Activated CD4-positive, alpha-beta T cell treated with anti-CD3 and anti-CD28 coated beads for 36 hours (primary cell): Measurements from ENCODE around the gene GPC6. TPM values are rescaled to one million over a fixed set of nuclear protein-coding genes. Genes with fewer than 3 reads are reported as not detected.
"Not testable (repeated sequence)": the region's sequence is repeated elsewhere in the genome, so short reads cannot be mapped to it uniquely, and the experiment has no call there.

Experiments
- ATAC-seq: fragments of 200-7000 bp; cut with Tn5 transposase; one replicate; pipeline ENCODE4 v1.10.0; 2021; ENCODE audit warnings: mild to moderate bottlenecking, moderate library complexity
- CTCF ChIA-PET: fragments of 350-600 bp; sonication (Branson Sonifier 250); formaldehyde crosslinking; loops from one replicate; lab custom pipeline; 2021; ENCODE audit warnings: antibody characterized with exemption; lab: Charles Lee
- POLR2A ChIA-PET: fragments of 350-600 bp; sonication (Branson Sonifier 250); formaldehyde crosslinking; loops from one replicate; lab custom pipeline; 2021; ENCODE audit warnings: antibody characterized with exemption, inconsistent platforms; lab: Charles Lee
- DNase-seq: peaks from one replicate; pipeline ENCODE4 v3.0.0-alpha.2; 2020
- H3K27ac Mint-ChIP-seq: one replicate; pipeline ENCODE4 v1.8.0; 2021; ENCODE audit warnings: mixed read lengths
- H3K27me3 Mint-ChIP-seq: one replicate; pipeline ENCODE4 v1.8.0; 2021; ENCODE audit warnings: mixed read lengths
- H3K36me3 Mint-ChIP-seq: one replicate; pipeline ENCODE4 v1.8.0; 2021; ENCODE audit warnings: low read depth, mixed read lengths
- H3K4me1 Mint-ChIP-seq: one replicate; pipeline ENCODE4 v1.8.0; 2021; ENCODE audit warnings: mixed read lengths
- H3K4me3 Mint-ChIP-seq: one replicate; pipeline ENCODE4 v1.8.0; 2021; ENCODE audit warnings: mild to moderate bottlenecking, moderate library complexity, mixed read lengths
- H3K9me3 Mint-ChIP-seq: one replicate; pipeline ENCODE4 v1.8.0; 2021; ENCODE audit warnings: low read depth, mixed read lengths
- intact Hi-C, 2 experiments: fragments of 100-400 bp; cut with DNase I in 1 of 2; cut with micrococcal nuclease in 1 of 2; formaldehyde crosslinking; loops; one replicate each; pipeline versions ENCODE4 v1.14.2 to v1.15.1; 2022 to 2024; cut with DNase I, micrococcal nuclease
- total RNA-seq, 2 experiments: library from RNA; stranded (reverse); gene quantifications; one replicate each; pipeline ENCODE4 v1.2.3, GENCODE V29; 2021

GPC6 gene
- total RNA-seq, 2 experiments from 2014 or later = not detected

DNA sequence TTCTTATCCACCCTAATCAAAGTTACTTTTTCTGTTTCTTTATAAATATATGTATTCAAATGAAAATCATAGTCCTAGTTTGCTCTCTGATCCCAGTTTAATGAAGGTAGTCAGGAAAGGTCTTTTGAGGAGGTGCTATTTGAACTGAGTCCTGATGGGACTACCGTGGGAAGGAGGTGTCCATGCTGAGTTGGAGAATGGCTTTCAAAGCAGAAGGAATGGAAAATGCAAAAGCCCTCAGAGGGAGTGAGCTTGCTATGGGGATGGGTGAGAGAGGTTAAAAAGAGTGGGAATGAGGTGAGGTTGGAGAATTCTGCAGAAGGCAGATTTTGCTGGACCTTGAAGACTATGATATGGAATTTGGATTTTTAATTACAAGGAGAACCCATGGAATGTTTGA lies 193.6 kb downstream of the GPC6 start:
- no peaks in the 10 kb centered on the region for H3K36me3 Mint-ChIP-seq
- no peak for DNase-seq
- no peaks in the 10 kb centered on the region for H3K9me3 Mint-ChIP-seq
- ChIA-PET CTCF (no interaction called here), POLR2A (no interaction called here)
- no peaks in the 10 kb centered on the region for H3K4me1 Mint-ChIP-seq
- intact Hi-C loops = no loop called here
- no peak for ATAC-seq
- H3K4me3 Mint-ChIP-seq = no peak overlapping the region
- no peak overlapping the region for H3K27ac Mint-ChIP-seq
- H3K27me3 Mint-ChIP-seq = no peaks in the 10 kb centered on the region

GRCh38 chr13:93420887-93421286 lies 194.3 kb downstream of the GPC6 start:
- CTCF ChIA-PET = no interaction called here
- Mint-ChIP-seq H3K27ac (no peak overlapping the region), H3K4me1 (no peaks in the 10 kb centered on the region), H3K9me3 (no peaks in the 10 kb centered on the region), H3K4me3 (no peak overlapping the region), H3K36me3 (no peaks in the 10 kb centered on the region), H3K27me3 (no peaks in the 10 kb centered on the region)
- ATAC-seq (no peak), DNase-seq (no peak)
- POLR2A ChIA-PET = no interaction called here
- intact Hi-C loops = no loop called here

DNA sequence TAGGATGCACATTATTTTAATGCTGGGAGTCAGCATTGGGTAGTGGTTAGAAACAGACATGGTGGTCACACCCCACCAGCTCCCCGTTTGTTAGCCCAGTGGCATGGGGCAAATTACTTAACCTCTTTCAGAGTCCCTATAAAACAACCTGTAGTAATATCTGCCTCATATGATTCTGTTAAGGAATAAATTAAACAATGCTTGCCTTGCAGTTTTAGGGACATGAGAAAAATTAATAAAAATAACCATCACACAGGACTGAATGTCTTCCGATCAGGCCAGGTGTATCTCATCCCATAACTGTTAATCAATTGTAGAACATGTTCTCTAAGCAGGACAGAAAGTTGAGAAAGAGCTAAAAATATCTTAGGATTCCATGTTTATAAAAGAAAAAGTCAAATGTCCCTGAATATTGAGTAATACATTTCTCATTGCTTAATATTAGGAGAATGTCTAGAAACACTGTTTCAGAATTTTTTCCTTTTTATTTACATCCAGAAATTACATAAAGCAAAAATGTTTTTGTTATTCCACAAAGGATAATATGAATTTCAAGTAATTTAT lies 196.5 kb downstream of the GPC6 start:
- H3K27me3 Mint-ChIP-seq = no peaks in the 10 kb centered on the region
- intact Hi-C loops = no loop called here
- no peaks in the 10 kb centered on the region for H3K36me3 Mint-ChIP-seq
- H3K4me1 Mint-ChIP-seq = no peaks in the 10 kb centered on the region
- H3K4me3 Mint-ChIP-seq = no peak overlapping the region
- ChIA-PET POLR2A (no interaction called here), CTCF (no interaction called here)
- ATAC-seq (no peak), DNase-seq (no peak)
- no peaks in the 10 kb centered on the region for H3K9me3 Mint-ChIP-seq
- no peak overlapping the region for H3K27ac Mint-ChIP-seq

- ATAC-seq = no peak
- no peak overlapping the region for H3K4me3 Mint-ChIP-seq
- POLR2A ChIA-PET = no interaction called here
- CTCF ChIA-PET = no interaction called here
- no peak for DNase-seq
- no peaks in the 10 kb centered on the region for H3K9me3 Mint-ChIP-seq
- no peaks in the 10 kb centered on the region for H3K36me3 Mint-ChIP-seq
- H3K27ac Mint-ChIP-seq = no peak overlapping the region
- H3K4me1 Mint-ChIP-seq = no peaks in the 10 kb centered on the region
- no peaks in the 10 kb centered on the region for H3K27me3 Mint-ChIP-seq
- intact Hi-C loops = no loop called here
Measured at GRCh38 chr13:93425411-93425810, 198.8 kb downstream of the GPC6 start.

GRCh38 chr13:93430381-93430780 lies 203.8 kb downstream of the GPC6 start:
- intact Hi-C loops = no loop called here
- ChIA-PET CTCF (no interaction called here), POLR2A (no interaction called here)
- no peaks in the 10 kb centered on the region for H3K27me3 Mint-ChIP-seq
- H3K4me1 Mint-ChIP-seq = no peaks in the 10 kb centered on the region
- no peak overlapping the region for H3K4me3 Mint-ChIP-seq
- DNase-seq = no peak
- H3K27ac Mint-ChIP-seq = no peak overlapping the region
- H3K9me3 Mint-ChIP-seq = peaks cover 2% of the 10 kb centered on the region
- no peaks in the 10 kb centered on the region for H3K36me3 Mint-ChIP-seq
- no peak for ATAC-seq

DNA sequence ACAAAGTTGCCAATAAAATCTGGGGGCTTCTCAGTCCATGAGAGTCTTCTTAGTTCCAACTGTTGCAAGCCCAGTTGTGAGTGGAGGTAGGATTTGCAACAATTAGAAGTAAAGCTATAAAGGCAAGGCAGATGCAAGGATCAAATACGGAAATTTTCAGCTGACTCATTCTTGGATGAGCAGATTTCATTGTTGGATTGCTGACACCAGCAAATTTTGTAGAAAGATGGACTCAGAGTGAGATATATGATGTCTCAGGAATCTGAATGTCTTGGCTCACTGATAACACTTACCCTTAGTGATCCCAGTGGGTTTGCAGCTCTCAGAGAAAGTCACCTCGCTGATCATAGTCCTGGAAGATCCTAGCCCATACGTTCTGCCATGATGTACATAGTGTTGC lies 209.0 kb downstream of the GPC6 start:
- Mint-ChIP-seq H3K27ac (no peak overlapping the region), H3K9me3 (peaks cover 6% of the 10 kb centered on the region), H3K4me3 (no peak overlapping the region), H3K4me1 (no peaks in the 10 kb centered on the region), H3K27me3 (no peaks in the 10 kb centered on the region), H3K36me3 (no peaks in the 10 kb centered on the region)
- ATAC-seq = no peak
- CTCF ChIA-PET = no interaction called here
- no peak for DNase-seq
- POLR2A ChIA-PET = no interaction called here
- intact Hi-C loops = no loop called here

GRCh38 chr13:93437081-93437480 lies 210.5 kb downstream of the GPC6 start:
- ATAC-seq = no peak
- no peak for DNase-seq
- ChIA-PET POLR2A (no interaction called here), CTCF (no interaction called here)
- no peak overlapping the region for H3K4me3 Mint-ChIP-seq
- peaks cover 8% of the 10 kb centered on the region for H3K9me3 Mint-ChIP-seq
- no peaks in the 10 kb centered on the region for H3K36me3 Mint-ChIP-seq
- no peak overlapping the region for H3K27ac Mint-ChIP-seq
- intact Hi-C loops = no loop called here
- H3K27me3 Mint-ChIP-seq = no peaks in the 10 kb centered on the region
- no peaks in the 10 kb centered on the region for H3K4me1 Mint-ChIP-seq

- no peaks in the 10 kb centered on the region for H3K27me3 Mint-ChIP-seq
- H3K4me1 Mint-ChIP-seq = no peaks in the 10 kb centered on the region
- ATAC-seq (no peak), DNase-seq (no peak)
- H3K4me3 Mint-ChIP-seq = no peak overlapping the region
- no peaks in the 10 kb centered on the region for H3K36me3 Mint-ChIP-seq
- H3K9me3 Mint-ChIP-seq = peaks cover 2% of the 10 kb centered on the region
- ChIA-PET CTCF (no interaction called here), POLR2A (no interaction called here)
- intact Hi-C loops = no loop called here
- no peak overlapping the region for H3K27ac Mint-ChIP-seq
Measured at GRCh38 chr13:93446238-93446637, 219.6 kb downstream of the GPC6 start.

DNA sequence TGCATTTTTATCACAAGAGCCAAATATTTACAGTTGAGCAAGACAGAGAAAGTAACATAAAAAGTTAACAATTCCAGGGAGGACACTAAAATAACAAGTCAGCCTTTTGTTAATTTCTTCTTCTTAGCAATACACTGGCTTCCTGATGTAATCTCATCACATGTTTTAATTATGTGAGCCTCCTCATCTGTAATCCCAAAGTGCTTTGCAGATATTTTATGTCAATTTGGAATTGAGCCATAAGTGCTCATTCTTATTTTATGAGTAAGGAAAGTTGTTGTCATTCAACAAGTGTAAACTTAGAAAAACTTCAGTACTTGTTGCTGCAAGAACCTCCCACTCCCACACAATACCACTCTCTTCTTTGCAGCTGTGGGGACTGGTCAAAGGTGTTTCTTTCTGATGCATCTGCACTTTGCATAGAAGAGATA lies 223.6 kb downstream of the GPC6 start:
- CTCF ChIA-PET = interaction anchor here (0.6 kb wide), 1 partner anchor 1589 kb away, joined by 3 read pairs; no protein-coding TSS in a partner anchor

GRCh38 chr13:93450761-93451160 lies 224.2 kb downstream of the GPC6 start:
- Mint-ChIP-seq H3K9me3 (no peaks in the 10 kb centered on the region), H3K4me1 (no peaks in the 10 kb centered on the region), H3K36me3 (no peaks in the 10 kb centered on the region), H3K27ac (no peak overlapping the region), H3K27me3 (no peaks in the 10 kb centered on the region), H3K4me3 (no peak overlapping the region)
- CTCF ChIA-PET = no interaction called here
- POLR2A ChIA-PET = no interaction called here
- intact Hi-C loops = no loop called here
- DNase-seq (no peak), ATAC-seq (no peak)

More for the DNA sequence above, 223.6 kb downstream of the GPC6 start:
- Mint-ChIP-seq H3K27ac (no peak overlapping the region), H3K9me3 (no peaks in the 10 kb centered on the region), H3K27me3 (no peaks in the 10 kb centered on the region), H3K36me3 (no peaks in the 10 kb centered on the region), H3K4me1 (no peaks in the 10 kb centered on the region), H3K4me3 (no peak overlapping the region)
- POLR2A ChIA-PET = no interaction called here
- no peak for DNase-seq
- ATAC-seq = no peak
- intact Hi-C loops = no loop called here

GRCh38 chr13:93454676-93455235 lies 228.1 kb downstream of the GPC6 start:
- H3K9me3 Mint-ChIP-seq, ATAC-seq, POLR2A ChIA-PET, H3K4me1 Mint-ChIP-seq, H3K27me3 Mint-ChIP-seq, H3K4me3 Mint-ChIP-seq, intact Hi-C loops, CTCF ChIA-PET, H3K27ac Mint-ChIP-seq, H3K36me3 Mint-ChIP-seq, DNase-seq: not testable (repeated sequence)

DNA sequence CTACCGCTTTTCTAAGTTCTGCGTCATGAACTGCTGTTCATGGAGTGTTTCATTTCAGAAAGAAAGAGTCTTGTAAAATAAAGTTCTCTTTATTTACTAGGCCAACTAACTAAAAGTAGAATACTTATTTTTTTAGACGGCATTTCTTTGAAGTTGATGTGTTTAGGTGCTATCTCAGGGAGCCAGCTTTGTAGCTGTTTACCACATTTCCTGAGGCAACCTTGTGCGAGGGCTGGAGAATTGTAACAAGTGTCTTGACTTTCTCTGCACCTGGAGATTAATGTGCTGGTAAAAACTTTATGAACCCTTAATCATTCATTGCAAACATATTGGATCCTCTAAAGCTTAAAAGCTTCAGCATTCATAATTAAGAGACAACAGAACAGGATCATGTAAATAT lies 229.3 kb downstream of the GPC6 start:
- Mint-ChIP-seq H3K4me3 (no peak overlapping the region), H3K27me3 (no peaks in the 10 kb centered on the region), H3K36me3 (no peaks in the 10 kb centered on the region), H3K27ac (no peak overlapping the region), H3K4me1 (no peaks in the 10 kb centered on the region), H3K9me3 (peaks cover 2% of the 10 kb centered on the region)
- no peak for DNase-seq
- intact Hi-C loops = no loop called here
- ChIA-PET POLR2A (no interaction called here), CTCF (no interaction called here)
- ATAC-seq = no peak
